ENCODE data around the gene CNTN1.
"Not testable (repeated sequence)": the region's sequence is repeated elsewhere in the genome, so short reads cannot be mapped to it uniquely, and the experiment has no call there.

The CNTN1 gene

DNA sequence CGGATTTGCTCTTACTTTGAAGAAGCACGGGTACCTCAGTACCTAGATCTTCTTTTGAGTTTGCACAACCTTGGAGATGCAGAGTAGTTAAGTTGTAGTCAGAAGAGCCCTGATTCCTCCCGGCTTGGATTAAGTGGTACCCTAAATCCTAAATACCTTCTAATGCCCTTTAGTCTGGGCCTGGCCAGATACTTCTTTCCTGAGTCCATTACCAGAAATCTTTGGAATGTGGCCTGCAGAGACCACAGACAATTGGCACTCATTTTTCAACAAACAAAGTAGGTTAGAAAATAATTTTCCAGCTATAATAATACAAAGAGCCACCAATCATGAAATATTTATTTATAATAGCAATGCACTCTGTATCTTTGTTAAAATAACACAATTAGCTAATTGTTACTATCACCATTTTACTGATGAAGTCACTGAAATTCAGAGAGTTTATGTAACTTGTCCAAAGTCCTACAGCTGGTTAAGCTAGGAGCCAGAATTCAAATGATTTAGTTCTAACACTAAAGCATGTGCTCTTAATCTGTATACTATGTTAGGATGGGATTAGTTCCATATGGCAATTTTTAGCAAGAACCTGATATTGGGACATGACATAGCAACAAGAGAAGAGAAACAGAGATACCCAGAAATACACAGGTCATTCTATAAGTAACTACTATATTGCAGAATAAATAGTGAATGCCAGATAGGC, 363.8 kb downstream of the CNTN1 start:
- no peak for DNase-seq

DNA sequence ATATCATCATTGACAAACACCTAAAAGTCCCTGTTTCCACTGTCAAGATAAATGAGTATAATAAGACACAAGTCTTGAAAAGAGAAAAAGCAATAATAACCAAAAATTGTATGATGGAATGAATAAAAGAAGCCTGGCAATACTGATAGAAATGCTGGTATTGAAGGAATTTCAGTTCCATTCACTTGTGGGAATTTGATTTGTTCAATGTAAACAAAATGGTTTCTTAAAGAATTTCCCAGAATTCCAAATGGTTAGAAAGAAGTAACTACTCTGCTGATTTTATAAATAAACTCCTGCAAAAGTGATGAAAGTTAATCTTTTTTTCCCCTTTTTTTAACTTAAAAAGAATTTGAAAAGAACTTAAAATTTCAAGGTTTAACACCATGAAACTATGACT, 366.0 kb downstream of the CNTN1 start:
- no peak for DNase-seq

DNA sequence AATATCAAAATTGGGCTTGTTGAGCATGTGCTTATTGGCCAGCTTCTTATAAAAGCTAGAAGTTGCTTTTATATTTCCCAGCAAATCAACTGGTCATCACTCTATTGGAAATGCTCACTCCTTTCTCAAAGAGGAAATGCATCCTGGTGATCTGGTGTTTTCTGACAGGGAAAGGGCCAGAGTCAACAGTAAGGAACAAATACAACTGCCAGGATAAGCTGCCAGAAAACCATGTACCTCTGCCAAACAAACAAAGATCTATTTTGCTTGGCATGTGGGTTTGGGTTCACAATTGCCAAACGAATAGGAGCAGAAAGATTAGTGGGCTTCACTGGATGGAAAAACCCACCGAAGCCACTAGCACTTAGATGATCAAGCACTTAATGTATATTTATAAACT, 369.0 kb downstream of the CNTN1 start:
- DNase-seq, result no peak

DNA sequence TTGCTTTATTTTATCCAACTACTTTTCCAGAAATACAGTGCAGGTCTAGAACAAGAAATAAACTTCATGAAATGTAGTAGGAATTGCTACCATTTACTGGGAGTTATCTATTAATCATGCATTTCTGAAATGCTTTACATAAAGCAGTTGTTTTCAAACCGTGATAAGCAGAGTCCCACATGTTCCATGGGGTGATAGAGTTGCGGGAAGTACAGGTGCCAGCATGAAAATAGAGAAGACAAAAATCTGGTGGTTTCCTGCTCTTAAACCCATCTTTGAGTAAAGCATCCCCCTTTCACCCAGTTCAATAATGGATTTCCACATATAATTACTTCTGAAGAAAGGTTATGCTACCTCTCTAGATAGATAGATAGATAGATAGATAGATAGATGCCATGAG, 372.2 kb downstream of the CNTN1 start:
- no peak for DNase-seq

DNA sequence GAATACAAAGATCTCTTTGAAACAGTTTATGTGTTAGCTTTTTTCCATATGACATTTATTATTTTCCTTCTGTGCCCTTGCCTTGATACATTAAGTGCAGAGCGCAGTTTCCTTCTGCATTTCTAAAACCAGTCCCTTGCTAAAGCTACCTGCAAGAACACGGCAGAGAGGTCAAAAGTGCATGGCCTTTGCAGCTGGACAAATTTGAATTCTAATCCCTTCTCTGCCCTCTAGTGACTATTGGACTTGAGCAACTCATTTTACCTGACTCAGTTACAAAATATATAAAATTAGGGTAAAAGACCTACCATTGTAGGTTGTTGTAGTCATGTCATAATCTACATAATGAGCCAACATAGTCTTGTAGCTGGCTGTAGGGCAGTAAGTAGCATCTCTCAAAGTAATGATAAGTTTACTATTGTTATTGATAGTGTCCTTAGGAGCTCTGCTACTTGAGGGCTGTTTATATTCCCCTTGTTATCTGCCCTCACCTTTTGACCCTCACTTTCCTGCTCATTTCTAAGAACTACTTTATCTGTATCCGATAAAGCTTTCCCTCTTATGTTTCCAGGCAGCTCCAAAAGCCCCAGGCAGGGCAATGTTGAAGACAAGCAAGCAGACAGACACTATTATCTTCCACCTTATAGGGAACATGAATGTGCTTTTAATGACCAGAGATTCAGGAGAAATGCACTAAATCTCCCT, 375.9 kb downstream of the CNTN1 start:
- DNase-seq, result no peak

DNA sequence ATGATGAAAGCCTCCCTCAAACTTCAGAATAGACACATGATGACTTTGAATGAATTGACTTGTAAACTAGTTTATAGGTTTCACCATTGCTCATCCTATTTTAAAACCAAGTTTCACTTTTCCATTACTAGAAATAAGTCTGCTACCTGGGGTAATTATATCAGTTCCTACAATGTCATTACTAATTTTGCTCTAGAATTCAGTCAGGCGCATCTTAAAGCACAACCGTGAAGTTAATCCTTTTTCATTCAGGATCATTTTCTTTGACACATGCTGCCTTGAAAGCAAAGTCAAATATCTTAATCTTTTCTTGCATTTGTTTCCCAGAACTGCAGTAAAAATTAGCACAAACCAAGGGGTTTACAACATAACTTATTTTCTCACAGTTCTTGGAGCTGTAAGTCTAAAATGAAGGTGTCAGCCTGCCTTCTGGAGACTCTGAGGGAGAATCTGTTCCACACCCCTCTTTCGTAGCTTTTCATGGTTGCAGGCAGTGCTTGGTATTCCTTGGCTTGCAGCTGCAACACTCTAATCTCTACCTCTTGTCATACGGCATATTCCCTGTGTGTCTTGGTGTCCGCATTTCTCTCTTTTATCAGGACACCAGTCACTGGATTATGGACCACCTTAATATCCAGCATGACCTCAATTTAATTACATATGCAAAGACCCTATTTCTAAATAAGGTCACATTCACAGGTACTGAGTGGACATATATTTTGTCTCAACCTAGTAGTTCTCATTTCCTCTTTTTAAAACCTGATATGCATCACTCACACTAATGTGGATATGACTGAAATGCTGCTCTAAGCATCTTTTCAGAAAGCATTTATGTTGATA, 381.6 kb downstream of the CNTN1 start:
- no peak for DNase-seq

DNA sequence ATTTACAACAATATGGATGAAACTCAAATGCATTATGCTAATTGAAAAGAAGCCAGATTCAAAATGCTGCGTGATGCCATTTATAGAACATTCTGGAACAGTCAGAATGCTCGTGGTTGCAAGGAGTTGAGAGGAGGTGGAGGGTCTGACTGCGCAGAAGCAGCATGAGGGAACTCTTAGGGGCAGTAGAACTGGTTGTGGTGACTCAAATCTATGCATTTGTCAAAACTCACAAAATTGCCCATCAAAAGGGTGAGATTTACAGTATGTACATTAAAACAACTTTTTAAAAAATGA, 382.2 kb downstream of the CNTN1 start:
- DNase-seq, result no peak

DNA sequence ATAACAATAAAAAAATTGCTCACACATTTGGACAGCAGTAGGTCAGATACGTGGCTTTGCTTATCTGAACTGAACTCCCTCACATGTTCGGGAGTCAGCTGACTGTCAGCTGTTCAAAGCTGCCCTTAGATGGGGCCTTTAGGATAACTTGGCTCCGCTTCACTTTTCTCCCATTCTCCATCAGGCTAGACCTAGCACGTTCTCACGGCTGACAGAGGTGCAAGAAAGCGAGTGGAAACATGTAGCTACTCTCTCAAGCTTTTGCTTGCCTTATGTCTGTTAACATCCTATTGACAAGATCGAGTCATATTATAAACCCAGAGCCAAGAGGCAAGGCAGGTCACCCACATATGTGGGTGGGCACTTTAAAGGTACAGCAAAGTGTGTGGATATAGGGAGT, 383.9 kb downstream of the CNTN1 start:
- DNase-seq, result no peak

DNA sequence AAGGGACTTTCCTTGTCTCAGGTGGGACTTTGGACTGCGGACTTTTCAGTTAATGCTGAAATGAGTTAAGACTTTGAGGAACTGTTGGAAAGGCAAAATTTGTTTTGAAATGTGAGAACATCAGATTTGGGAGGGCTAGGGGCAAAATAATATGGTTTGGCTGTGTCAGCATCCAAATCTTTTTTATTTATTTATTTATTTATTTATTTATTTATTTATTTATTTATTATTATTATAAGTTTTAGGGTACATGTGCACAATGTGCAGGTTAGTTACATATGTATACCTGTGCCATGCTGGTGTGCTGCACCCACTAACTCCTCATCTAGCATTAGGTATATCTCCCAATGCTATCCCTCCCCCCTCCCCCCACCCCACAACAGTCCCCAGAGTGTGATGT, 389.0 kb downstream of the CNTN1 start:
- not testable (repeated sequence) for DNase-seq

DNA sequence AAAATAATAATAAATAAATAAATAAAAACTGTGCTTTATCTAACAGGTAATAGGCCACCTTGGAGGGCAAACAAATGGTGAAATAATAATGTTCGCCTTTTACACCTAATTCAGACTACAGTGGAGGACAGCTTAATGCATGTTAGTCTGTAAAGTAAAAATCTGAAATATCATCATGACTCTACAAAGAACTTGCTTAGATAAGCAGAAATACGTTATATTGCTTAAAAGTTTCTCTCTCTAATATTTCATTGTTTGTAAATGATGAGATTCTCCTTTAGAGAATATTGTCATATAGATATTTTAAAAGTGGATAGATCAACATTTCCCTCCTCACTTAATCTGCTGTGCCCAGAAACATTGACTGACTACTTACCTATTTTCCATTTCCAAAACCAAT, 397.2 kb downstream of the CNTN1 start:
- no peak for DNase-seq

DNA sequence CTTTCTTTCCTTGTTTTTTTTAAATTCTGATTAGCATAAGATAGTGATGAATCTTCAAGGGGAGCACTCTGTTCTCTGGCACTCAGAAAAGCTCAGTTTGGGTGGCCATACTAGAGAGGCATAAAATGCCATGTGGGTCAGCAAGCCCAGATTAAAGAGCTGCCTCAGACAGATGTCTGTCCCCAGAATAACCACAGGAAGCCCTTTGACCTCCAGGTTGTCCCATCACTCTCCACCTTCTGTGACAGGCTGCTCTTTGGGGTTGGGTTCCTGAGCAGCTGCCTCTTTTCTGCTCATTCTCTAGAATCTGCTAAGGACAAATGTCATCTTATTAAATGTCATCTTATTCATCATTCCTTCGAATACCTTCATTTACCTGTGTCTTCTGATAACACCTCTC, 399.9 kb downstream of the CNTN1 start:
- DNase-seq, result no peak

DNA sequence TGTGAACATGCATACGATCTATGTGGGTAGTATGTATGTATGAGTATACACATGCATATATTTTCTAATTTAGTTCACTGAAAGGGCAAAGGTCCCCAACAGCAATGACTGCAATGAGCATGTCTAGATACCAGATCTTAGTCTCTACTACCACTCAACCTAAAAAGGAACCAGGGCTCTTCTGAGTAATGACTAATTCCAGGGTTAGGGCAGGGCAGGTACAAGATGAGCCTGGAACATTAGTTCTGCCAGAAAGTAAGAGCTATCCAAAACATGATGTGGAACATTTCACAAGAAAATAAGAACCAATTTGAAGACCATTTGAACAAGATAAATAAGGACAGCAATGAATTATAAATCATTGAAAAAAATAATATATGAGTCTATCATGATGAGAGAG, 404.6 kb downstream of the CNTN1 start:
- DNase-seq, result no peak

DNA sequence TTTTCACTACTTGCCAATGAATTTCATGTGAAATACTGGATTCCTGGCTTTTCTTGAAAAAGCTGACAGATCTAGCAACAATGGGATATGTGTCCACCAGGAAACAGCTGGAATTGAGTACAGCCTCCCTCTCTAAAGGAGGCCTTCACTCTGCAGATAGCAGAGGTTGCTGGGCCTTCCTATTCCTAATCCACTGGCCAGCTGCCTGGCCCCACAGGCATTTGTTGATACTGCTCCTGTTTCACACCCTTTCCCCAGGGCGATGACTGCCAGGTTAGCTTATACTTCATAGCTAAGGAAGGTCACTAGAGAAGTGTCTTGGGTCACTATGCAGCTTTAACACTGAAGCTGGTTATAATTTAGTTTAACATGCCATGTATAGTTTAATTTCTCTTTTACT, 408.3 kb downstream of the CNTN1 start:
- no peak for DNase-seq

DNA sequence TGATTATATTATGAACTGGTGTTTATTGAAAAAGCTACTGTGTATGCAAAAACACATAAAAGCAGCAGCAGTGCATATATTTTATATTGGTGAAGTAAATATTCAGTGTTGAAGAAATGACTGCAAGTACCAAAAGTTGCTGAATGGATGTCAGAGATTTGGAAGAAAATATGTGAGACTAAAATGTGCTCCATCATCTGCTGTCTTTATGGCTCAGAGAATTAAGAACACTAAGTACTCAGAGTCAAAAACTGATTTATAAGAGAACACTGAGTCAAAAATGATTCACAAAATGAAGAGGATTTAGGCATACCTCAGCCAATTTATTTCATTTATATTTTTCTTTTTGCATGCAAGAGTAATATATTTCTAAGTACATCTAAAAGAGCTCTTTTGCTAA, 409.6 kb downstream of the CNTN1 start:
- no peak for DNase-seq

DNA sequence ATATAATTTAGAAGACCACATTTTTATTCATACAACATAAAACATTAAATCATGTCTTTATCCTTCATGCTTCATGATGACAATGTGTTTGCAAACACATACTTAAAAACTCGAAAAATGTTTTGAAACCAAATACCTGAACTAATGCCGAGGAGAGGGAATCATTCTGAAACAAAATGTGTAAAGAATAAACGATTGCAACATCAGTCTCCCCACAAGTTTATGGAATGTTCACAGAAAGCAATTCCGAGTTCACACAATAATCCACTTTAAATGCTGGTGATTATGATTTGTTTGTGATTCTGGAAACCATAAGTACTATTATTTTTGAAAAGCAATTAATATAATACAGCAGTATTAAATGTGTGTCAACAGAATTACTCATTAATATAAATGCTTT, 411.4 kb downstream of the CNTN1 start:
- DNase-seq, result no peak

DNA sequence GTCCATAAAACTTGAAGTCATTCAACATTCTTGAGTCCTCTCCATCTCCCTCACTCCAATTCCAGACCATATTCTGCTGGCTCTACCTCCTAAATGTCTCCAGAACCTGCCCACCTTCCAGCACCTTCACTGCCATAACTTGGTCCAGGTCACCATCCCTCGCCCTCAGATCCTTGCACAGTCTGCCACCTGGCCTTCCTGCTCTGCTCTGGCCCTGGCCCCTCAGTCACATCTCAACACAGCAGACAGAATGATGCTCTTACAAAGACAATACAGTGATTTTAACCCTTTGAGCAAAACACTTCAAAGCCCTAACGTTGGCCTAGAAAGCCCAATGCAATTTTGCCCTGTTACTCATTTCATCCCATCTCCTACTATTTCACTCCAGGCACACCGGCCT, 414.1 kb downstream of the CNTN1 start:
- DNase-seq, result no peak

DNA sequence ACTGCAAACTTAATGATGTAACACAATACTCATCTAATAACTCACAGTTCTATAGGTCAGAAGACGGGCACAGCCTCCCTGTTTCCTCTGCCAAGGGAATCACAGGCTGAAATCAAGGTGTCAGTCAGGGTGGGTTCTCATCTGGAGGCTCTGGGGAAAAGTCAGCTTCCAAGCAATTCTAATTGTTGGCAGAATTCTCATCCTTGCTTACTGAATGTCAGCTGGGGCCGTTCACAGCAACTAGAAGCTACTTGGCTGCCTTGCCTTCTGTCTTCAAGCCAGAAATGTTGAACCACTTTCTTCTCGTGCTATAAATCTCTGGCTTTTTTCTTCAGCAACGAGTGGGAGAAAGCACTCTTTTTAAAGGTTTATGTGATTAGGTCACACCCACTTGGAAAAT, 415.8 kb downstream of the CNTN1 start:
- DNase-seq, result no peak

DNA sequence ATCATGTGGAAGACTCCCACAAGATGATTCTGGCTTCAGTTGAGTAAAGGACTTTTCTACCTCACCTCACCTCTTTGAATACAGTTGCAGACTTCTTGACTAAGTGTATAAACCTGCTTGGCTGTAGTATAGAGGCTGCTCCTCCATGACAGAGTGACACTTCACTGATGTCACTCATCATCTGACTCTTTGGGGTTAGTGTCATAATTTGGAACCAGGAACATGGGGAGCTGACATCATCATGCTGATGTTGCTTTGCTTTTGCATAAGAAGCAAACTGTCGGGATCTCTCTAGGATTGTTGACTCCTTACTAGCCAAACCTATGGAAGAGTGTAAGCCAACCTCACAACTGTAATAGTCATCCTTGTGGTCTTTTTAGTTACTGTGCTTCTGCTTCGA, 420.7 kb downstream of the CNTN1 start:
- no peak for DNase-seq

DNA sequence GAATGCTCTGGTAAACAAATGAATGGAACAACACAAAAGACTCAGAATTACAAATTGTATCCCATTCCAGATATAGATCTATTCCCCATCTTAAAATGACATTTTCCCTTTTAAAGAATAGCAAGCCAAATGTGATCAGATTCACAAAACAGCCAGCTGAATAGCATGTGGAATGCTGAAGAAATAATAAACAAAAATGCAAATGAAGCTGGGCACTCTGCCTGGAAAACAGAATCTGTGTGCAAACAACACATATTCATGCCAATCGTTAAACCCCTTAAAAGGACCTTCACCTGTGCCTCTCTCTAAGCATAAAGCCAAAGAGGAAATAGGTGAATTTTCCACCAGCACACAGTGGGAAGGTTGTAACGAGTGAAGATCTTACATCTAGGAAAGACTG, 428.0 kb downstream of the CNTN1 start:
- no peak for DNase-seq

DNA sequence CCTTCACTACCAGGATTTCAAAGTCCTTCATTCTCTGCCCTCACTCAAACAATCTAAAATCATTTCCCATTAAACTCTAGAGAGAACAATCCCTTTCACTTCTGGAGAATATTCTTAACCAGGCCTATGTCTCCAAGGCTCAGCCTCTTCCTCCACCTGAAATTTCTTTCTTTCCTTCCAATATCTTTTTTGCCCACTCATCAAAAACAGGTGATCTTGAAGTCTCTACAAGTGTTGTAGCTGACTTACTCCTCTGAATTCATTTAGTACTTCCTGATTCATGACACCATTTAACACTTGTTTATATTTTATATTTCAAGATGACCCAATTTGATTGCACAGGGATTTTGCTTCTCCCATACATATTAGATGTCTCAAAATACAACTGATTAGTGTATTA, 429.1 kb downstream of the CNTN1 start:
- no peak for DNase-seq
